Measurements from ENCODE around the gene DNAH11.
"Not testable (repeated sequence)": the region's sequence is repeated elsewhere in the genome, so short reads cannot be mapped to it uniquely, and the experiment has no call there.

DNAH11 gene

GRCh38 chr7:21850531-21851285 is 307.9 kb downstream of the DNAH11 start:
- H3K4me3 Mint-ChIP-seq = no peak overlapping the region
- peaks cover 2 to 4% of the 10 kb centered on the region in 2 donors for H3K9me3 Mint-ChIP-seq
- H3K4me1 Mint-ChIP-seq = peaks cover 3 to 11% of the 10 kb centered on the region in 2 donors
- H3K27ac Mint-ChIP-seq = no peak overlapping the region
- H3K36me3 Mint-ChIP-seq = peaks cover under 1% of the 10 kb centered on the region in 2 donors
- no peak for ATAC-seq (replicated peaks)
- no peaks in the 10 kb centered on the region for H3K27me3 Mint-ChIP-seq
- DNase-seq = no peak

DNA sequence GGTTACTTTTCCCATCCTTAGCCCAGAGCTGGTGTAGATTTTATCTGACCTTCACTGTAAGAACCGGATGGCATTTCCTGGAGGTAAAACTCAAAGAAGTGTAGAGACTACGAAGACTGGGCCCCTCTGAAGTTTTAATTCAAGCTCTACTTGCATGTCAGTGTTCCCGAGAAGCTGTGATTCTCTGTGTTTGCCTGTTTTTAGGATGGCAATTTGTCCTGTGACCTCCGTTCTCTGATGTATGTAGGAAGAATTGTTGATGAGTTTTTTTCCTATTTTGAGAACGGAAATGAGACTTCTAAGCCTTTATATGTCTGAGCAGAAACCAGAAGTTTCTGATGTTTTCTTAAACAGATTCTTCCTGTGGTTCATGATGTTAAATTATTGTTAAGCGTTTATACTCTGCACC is 308.7 kb downstream of the DNAH11 start:
- Mint-ChIP-seq H3K27me3 (no peaks in the 10 kb centered on the region), H3K4me1 (peaks cover 3 to 11% of the 10 kb centered on the region in 2 donors), H3K36me3 (peaks cover 4% of the 10 kb centered on the region in 2 donors), H3K9me3 (peaks cover 2 to 4% of the 10 kb centered on the region in 2 donors), H3K27ac (no peak overlapping the region), H3K4me3 (no peak overlapping the region)
- ATAC-seq (replicated peaks) (no peak), DNase-seq (no peak)

GRCh38 chr7:21865631-21866204 is 322.9 kb downstream of the DNAH11 start:
- not testable (repeated sequence) for H3K4me3 Mint-ChIP-seq; H3K9me3 Mint-ChIP-seq; H3K27me3 Mint-ChIP-seq; ATAC-seq (replicated peaks); H3K27ac Mint-ChIP-seq; H3K36me3 Mint-ChIP-seq; DNase-seq
- H3K4me1 Mint-ChIP-seq = peaks cover 1 to 13% of the 10 kb centered on the region in 2 donors

DNA sequence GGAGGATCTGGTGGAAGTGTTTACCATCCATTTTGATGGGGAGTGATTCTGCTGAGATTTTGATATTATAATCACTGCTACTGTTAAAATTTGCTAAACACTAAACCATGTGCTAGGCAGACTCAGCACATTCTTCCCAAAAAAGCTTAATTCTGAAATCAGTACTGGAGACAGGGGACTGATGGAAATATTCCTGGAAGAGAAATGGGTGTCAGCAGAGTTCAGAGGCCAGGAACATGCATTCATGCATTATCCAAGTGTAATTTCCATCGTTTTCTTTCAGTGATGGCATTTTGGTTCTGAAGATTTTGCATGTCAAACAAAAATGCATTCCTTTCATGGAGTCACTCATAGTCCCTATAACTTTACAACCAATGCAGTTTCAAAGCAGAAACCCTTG is 323.9 kb downstream of the DNAH11 start:
- Mint-ChIP-seq H3K4me1 (peaks cover 1 to 13% of the 10 kb centered on the region in 2 donors), H3K9me3 (no peaks in the 10 kb centered on the region), H3K27ac (no peak overlapping the region), H3K4me3 (no peak overlapping the region), H3K27me3 (no peaks in the 10 kb centered on the region), H3K36me3 (peaks cover 0 to 3% of the 10 kb centered on the region in 2 donors)
- DNase-seq (no peak), ATAC-seq (replicated peaks) (no peak)

GRCh38 chr7:21867226-21867625 is 324.4 kb downstream of the DNAH11 start:
- H3K4me1 Mint-ChIP-seq = peaks cover 1 to 13% of the 10 kb centered on the region in 2 donors
- ATAC-seq (replicated peaks) (no peak), DNase-seq (no peak)
- H3K4me3 Mint-ChIP-seq = no peak overlapping the region
- H3K9me3 Mint-ChIP-seq = no peaks in the 10 kb centered on the region
- H3K27me3 Mint-ChIP-seq = no peaks in the 10 kb centered on the region
- H3K27ac Mint-ChIP-seq = no peak overlapping the region
- H3K36me3 Mint-ChIP-seq = peaks cover 0 to 3% of the 10 kb centered on the region in 2 donors

- ATAC-seq (replicated peaks) (no peak), DNase-seq (no peak)
- Mint-ChIP-seq H3K4me3 (no peak overlapping the region), H3K27ac (no peak overlapping the region), H3K36me3 (peaks cover 0 to 7% of the 10 kb centered on the region in 2 donors), H3K9me3 (no peaks in the 10 kb centered on the region), H3K27me3 (no peaks in the 10 kb centered on the region), H3K4me1 (peaks cover 1 to 13% of the 10 kb centered on the region in 2 donors)
These were observed 325.2 kb downstream of the DNAH11 start for GRCh38 chr7:21867816-21868575.

GRCh38 chr7:21868576-21868850 is 325.7 kb downstream of the DNAH11 start:
- Mint-ChIP-seq H3K4me1 (peaks cover 1 to 13% of the 10 kb centered on the region in 2 donors), H3K27ac (no peak overlapping the region), H3K27me3 (no peaks in the 10 kb centered on the region), H3K9me3 (no peaks in the 10 kb centered on the region), H3K36me3 (peaks cover 2 to 11% of the 10 kb centered on the region in 2 donors), H3K4me3 (no peak overlapping the region)
- DNase-seq (no peak), ATAC-seq (replicated peaks) (no peak)

DNA sequence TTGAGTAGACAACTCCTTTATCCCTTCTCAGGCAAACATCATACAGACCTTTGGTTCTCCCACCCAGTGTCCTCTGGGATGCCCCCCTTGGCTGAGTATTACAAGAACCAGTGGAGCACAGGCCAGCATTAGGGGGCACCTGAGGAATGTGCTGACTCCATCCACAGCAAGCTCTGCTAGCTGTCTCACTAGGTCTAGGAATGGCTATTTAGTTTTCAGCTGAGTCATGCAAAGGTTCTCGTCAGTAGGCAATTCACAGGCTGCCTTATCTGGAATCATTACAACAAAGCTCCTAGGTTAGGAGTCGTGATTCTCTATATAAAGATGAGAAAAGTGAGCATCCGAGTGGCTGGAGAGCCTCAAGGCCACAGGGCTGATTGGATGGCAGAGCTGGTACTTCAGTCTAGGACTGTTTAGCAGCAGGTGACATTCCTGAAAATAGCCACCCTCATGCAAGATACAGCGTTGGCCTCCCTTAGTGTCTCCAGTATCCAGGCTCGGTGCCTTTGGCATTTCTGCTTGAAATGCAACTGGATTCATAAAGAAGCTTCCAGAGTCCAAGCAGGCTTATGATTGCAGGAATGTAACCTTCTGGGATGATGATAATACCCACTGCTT is 327.1 kb downstream of the DNAH11 start:
- Mint-ChIP-seq H3K4me1 (peaks cover 1 to 13% of the 10 kb centered on the region in 2 donors), H3K27me3 (no peaks in the 10 kb centered on the region), H3K4me3 (no peak overlapping the region), H3K36me3 (peaks cover 3 to 14% of the 10 kb centered on the region in 2 donors), H3K27ac (no peak overlapping the region), H3K9me3 (no peaks in the 10 kb centered on the region)
- DNase-seq (no peak), ATAC-seq (replicated peaks) (no peak)

- Mint-ChIP-seq H3K27me3 (no peaks in the 10 kb centered on the region), H3K4me3 (no peak overlapping the region), H3K9me3 (no peaks in the 10 kb centered on the region), H3K27ac (no peak overlapping the region), H3K4me1 (no peaks in the 10 kb centered on the region), H3K36me3 (no peaks in the 10 kb centered on the region)
- DNase-seq = no peak
- no peak for ATAC-seq (replicated peaks)
These were observed 340.2 kb downstream of the DNAH11 start for GRCh38 chr7:21883069-21883468.

GRCh38 chr7:21883501-21883900 is 340.7 kb downstream of the DNAH11 start:
- not testable (repeated sequence) for H3K27ac Mint-ChIP-seq; ATAC-seq (replicated peaks); H3K9me3 Mint-ChIP-seq; H3K4me3 Mint-ChIP-seq; DNase-seq; H3K36me3 Mint-ChIP-seq; H3K27me3 Mint-ChIP-seq; H3K4me1 Mint-ChIP-seq

DNA sequence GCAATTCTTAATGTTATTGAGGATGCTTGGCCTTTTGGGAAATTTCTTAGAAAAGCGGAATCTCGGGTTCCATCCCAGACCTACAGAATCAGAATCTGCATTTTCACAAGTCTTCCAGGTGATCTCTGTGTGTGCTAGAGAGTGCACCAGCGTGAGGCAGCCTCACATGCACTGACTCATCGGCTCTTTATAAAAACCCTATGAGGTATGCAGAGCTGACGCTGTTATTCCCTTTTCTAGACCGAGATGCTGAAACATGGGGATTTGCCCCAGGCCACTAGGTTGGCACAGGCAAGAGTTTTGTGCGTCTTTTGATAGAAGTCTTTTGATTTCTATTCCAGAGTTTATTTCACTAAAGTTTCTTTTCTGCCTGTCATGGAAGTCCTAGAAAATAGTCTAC is 341.7 kb downstream of the DNAH11 start:
- H3K27ac Mint-ChIP-seq = no peak overlapping the region
- ATAC-seq (replicated peaks) (no peak), DNase-seq (no peak)
- H3K4me3 Mint-ChIP-seq = no peak overlapping the region
- no peaks in the 10 kb centered on the region for H3K9me3 Mint-ChIP-seq
- no peaks in the 10 kb centered on the region for H3K27me3 Mint-ChIP-seq
- no peaks in the 10 kb centered on the region for H3K4me1 Mint-ChIP-seq
- H3K36me3 Mint-ChIP-seq = no peaks in the 10 kb centered on the region

- no peaks in the 10 kb centered on the region for H3K9me3 Mint-ChIP-seq
- no peaks in the 10 kb centered on the region for H3K36me3 Mint-ChIP-seq
- no peaks in the 10 kb centered on the region for H3K27me3 Mint-ChIP-seq
- H3K27ac Mint-ChIP-seq = no peak overlapping the region
- no peak overlapping the region for H3K4me3 Mint-ChIP-seq
- no peak for ATAC-seq (replicated peaks)
- no peak for DNase-seq
- H3K4me1 Mint-ChIP-seq = no peaks in the 10 kb centered on the region
These were observed 343.6 kb downstream of the DNAH11 start for GRCh38 chr7:21886396-21886795.

- no peak for ATAC-seq (replicated peaks)
- Mint-ChIP-seq H3K4me3 (no peak overlapping the region), H3K27ac (no peak overlapping the region), H3K9me3 (no peaks in the 10 kb centered on the region), H3K27me3 (no peaks in the 10 kb centered on the region), H3K36me3 (no peaks in the 10 kb centered on the region), H3K4me1 (no peaks in the 10 kb centered on the region)
- DNase-seq = no peak
These were observed 344.5 kb downstream of the DNAH11 start for GRCh38 chr7:21887353-21887752.

GRCh38 chr7:21887779-21888178 is 344.9 kb downstream of the DNAH11 start:
- no peaks in the 10 kb centered on the region for H3K9me3 Mint-ChIP-seq

More at GRCh38 chr7:21887779-21888178, 344.9 kb downstream of the DNAH11 start:
- peaks cover 0 to 2% of the 10 kb centered on the region in 2 donors for H3K4me1 Mint-ChIP-seq
- no peak overlapping the region for H3K27ac Mint-ChIP-seq
- DNase-seq (no peak), ATAC-seq (replicated peaks) (no peak)
- H3K27me3 Mint-ChIP-seq = no peaks in the 10 kb centered on the region
- H3K4me3 Mint-ChIP-seq = no peak overlapping the region
- peaks cover 0 to 3% of the 10 kb centered on the region in 2 donors for H3K36me3 Mint-ChIP-seq
